Daoy (cell line): ENCODE data around the gene RNF215. TPM values are rescaled to one million over a fixed set of nuclear protein-coding genes. Genes with fewer than 3 reads are reported as not detected.

Experiments
- DNase-seq: peaks from one replicate; pipeline ENCODE4 v3.0.0-alpha.2; 2015; ENCODE audit warnings: low read depth
- total RNA-seq: library from RNA; depleted of rRNA; stranded (reverse); fragments of >200 nt; shearing (Covaris generic); gene quantifications from 2 replicates; pipeline ENCODE4 v1.2.3, GENCODE V29; 2014; rRNA removed

The RNF215 gene
- total RNA-seq, 1 experiment from 2014 or later: 19.2 TPM

DNA sequence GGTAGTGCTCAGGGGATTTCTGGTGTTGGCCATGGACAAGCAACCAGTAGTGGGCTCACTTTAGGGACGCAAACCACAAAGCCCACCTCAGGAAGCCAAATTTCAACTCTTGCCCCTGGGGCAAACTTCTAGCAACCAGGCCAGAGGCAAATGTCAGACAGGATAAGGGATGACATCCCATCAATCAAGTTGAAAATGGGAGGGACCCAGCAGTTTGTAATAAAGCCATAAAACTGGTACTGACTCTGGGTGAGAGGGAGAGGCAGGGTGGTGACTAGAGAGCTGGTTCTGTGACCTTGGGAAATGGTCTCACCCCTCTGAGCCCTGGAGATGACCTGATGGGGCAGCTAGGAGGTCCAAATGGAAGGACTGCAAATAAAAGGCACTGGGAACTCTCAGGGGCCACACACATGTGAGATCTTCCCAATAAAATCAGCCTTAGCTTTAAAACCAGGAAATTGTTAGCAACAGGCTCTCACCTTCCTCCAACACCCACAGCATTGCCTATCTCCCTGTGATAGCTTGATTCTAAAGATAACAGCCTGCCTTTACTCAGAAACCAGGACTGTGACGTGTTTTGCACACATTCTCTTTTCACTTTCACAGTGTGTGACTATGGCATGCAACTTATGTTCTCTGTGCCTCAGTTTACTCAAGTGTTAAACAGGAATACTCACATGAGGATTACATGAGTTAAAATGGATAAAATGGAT is 54.1 kb downstream of the RNF215 start:
- no peak for DNase-seq

DNA sequence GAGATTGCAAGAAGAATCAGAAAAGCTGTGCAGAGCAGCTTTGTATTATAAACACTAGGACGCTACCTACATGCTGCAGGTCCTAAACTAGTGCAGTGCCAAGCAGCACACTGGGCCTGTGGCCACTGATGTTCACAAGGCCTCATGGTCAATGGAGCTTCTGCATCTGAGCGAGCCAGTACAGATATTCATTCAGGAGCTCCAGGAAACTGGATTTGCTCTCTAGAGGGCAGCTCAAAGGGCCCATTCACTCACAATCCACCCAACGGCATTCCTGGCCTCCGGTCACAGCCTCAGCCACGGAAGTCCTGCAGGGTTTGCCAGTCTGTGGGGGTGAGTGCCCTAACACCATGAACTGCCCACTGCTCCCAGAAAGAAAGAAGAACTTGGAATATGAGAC is 54.7 kb downstream of the RNF215 start:
- DNase-seq: no peak

Other genes with a start within 250 kb of the RNF215 start
- gene LIF, start 140.7 kb downstream of the RNF215 start, total RNA-seq: 33.3 and 35.2 TPM in 2 replicates
- 0.06 TPM in 1 of 2 replicates, not detected in the other for gene OSM, start 120.6 kb downstream of the RNF215 start, total RNA-seq
- 5.9 and 10.3 TPM in 2 replicates for gene CASTOR1, start 97.9 kb downstream of the RNF215 start, total RNA-seq
- gene TBC1D10A, start 60.5 kb downstream of the RNF215 start, total RNA-seq: 20.8 and 35.5 TPM in 2 replicates
- gene SF3A1, start 30.5 kb downstream of the RNF215 start, total RNA-seq: 29.4 and 66.6 TPM in 2 replicates
- 1.5 and 2.7 TPM in 2 replicates for gene CCDC157, start 30.4 kb downstream of the RNF215 start, total RNA-seq
- 9.5 and 12.7 TPM in 2 replicates for gene SEC14L2, start 9.6 kb upstream of the RNF215 start, total RNA-seq
- gene MTFP1, start 38.4 kb upstream of the RNF215 start, total RNA-seq: 57.8 and 84.1 TPM in 2 replicates
- not detected in 2 replicates for gene SEC14L3, start 84.6 kb upstream of the RNF215 start, total RNA-seq
- 0.09 and 0.17 TPM in 2 replicates for gene SEC14L4, start 118.3 kb upstream of the RNF215 start, total RNA-seq
- 0.03 and 0.06 TPM in 2 replicates for gene SEC14L6, start 159.3 kb upstream of the RNF215 start, total RNA-seq
- 0.12 and 0.29 TPM in 2 replicates for gene GAL3ST1, start 187.3 kb upstream of the RNF215 start, total RNA-seq
- 162 and 172 TPM in 2 replicates for gene PES1, start 204.5 kb upstream of the RNF215 start, total RNA-seq
- gene TCN2, start 219.8 kb upstream of the RNF215 start, total RNA-seq: 0.12 and 2.0 TPM in 2 replicates
- 8.2 and 11.4 TPM in 2 replicates for gene SLC35E4, start 248.4 kb upstream of the RNF215 start, total RNA-seq